Measurements from ENCODE around the gene BLZF1. TPM values are rescaled to one million over a fixed set of nuclear protein-coding genes. Genes with fewer than 3 reads are reported as not detected.
A peak's percentile ranks its signal among the peaks of the same experiment; 100 is the strongest.

BLZF1 gene
- total RNA-seq, 1 donor from 2014 or later = 22.1 TPM

GRCh38 chr1:169368406-169368769 lies 393 bp downstream of the BLZF1 start:
- Histone ChIP-seq H3K4me1 (peaks cover 18% of the 10 kb centered on the region), H3K9me3 (no peaks in the 10 kb centered on the region), H3K27me3 (no peaks in the 10 kb centered on the region), H3K36me3 (peaks cover 0 to 6% of the 10 kb centered on the region in 2 donors), H3K27ac (peak overlapping the region; percentile 77), H3K4me3 (peak overlapping the region; percentile 80 to 88)
- DNase-seq (ENCODE audit: extremely low spot score in 2 of 2) = no peak
- no peak for TF ChIP-seq POLR2A (IDR thresholded peaks at IDR 0.05)
- no peak for TF ChIP-seq POLR2AphosphoS5 (IDR thresholded peaks at IDR 0.05; ENCODE audit: insufficient read depth in 1 of 2, low read depth in 1 of 2)
- TF ChIP-seq CTCF (IDR thresholded peaks at IDR 0.05) = no peak
- intact Hi-C loops (cut with DNase I) = no loop called here

- Histone ChIP-seq H3K9me3 (no peaks in the 10 kb centered on the region), H3K27ac (no peak overlapping the region), H3K4me3 (no peak overlapping the region), H3K36me3 (peaks cover 0 to 10% of the 10 kb centered on the region in 2 donors), H3K27me3 (no peaks in the 10 kb centered on the region), H3K4me1 (peaks cover 18% of the 10 kb centered on the region)
- TF ChIP-seq POLR2AphosphoS5 (IDR thresholded peaks at IDR 0.05; ENCODE audit: insufficient read depth in 1 of 2, low read depth in 1 of 2) (no peak), CTCF (IDR thresholded peaks at IDR 0.05) (no peak), POLR2A (IDR thresholded peaks at IDR 0.05) (no peak)
- DNase-seq (ENCODE audit: extremely low spot score in 2 of 2) = no peak
- intact Hi-C loops (cut with DNase I) = loop anchor here (10.0 kb wide), 1 partner anchor 1767 kb away; no protein-coding TSS in a partner anchor
These were observed 3.4 kb downstream of the BLZF1 start for GRCh38 chr1:169371404-169371803.

GRCh38 chr1:169381162-169381561 lies 13.2 kb downstream of the BLZF1 start:
- intact Hi-C loops (cut with DNase I) = no loop called here
- Histone ChIP-seq H3K9me3 (no peaks in the 10 kb centered on the region), H3K4me3 (no peak overlapping the region), H3K36me3 (peaks cover 0 to 62% of the 10 kb centered on the region in 2 donors), H3K27ac (no peak overlapping the region), H3K4me1 (no peaks in the 10 kb centered on the region), H3K27me3 (no peaks in the 10 kb centered on the region)
- TF ChIP-seq CTCF (IDR thresholded peaks at IDR 0.05) (no peak), POLR2AphosphoS5 (IDR thresholded peaks at IDR 0.05; ENCODE audit: insufficient read depth in 1 of 2, low read depth in 1 of 2) (no peak), POLR2A (IDR thresholded peaks at IDR 0.05) (no peak)
- no peak for DNase-seq (ENCODE audit: extremely low spot score in 2 of 2)

DNA sequence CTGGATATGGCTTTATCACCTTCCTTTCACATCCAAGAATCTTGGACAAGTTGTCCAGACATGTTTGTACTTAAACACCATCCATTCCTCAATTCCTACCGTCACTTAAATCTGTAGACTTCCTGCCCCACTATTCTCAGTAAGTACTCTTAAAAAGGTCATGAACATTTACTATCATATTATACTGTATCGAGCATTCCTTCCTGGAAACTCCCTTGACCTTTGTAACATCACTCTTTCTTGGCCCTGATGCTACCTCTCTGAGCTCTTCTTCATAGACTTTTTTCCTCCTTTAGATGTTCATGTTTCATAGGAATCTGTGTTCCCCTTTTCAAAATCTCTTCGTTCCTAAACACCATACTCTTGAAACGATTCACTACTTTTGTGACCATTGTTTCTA lies 15.5 kb downstream of the BLZF1 start:
- no peak for DNase-seq (ENCODE audit: extremely low spot score in 2 of 2)
- peaks cover 0 to 66% of the 10 kb centered on the region in 2 donors for H3K36me3 ChIP-seq
- intact Hi-C loops (cut with DNase I) = no loop called here
- no peak overlapping the region for H3K4me3 ChIP-seq
- no peaks in the 10 kb centered on the region for H3K9me3 ChIP-seq
- no peak overlapping the region for H3K27ac ChIP-seq
- no peaks in the 10 kb centered on the region for H3K4me1 ChIP-seq
- H3K27me3 ChIP-seq = no peaks in the 10 kb centered on the region
- TF ChIP-seq POLR2A (IDR thresholded peaks at IDR 0.05) (no peak), POLR2AphosphoS5 (IDR thresholded peaks at IDR 0.05; ENCODE audit: insufficient read depth in 1 of 2, low read depth in 1 of 2) (no peak), CTCF (IDR thresholded peaks at IDR 0.05) (no peak)

DNA sequence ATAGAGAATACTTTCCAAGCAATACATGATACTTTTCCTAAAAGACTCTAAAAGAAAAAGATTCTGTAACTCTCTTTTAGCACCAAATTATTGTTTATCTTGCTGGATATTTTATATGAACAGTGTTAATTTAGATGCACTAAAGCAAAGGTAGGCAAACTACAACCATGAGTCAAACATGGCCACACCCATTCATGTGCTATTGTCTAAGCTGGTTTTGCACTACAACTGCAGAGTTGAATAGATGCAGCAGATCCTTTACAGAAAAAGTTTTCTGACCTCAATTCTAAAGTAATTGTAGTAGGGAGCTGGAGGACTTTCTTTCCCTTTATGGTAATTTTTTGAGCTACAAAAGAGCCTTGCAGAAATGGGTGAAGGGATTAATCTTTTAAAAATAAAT lies 19.4 kb downstream of the BLZF1 start:
- no peak overlapping the region for H3K27ac ChIP-seq
- H3K4me3 ChIP-seq = no peak overlapping the region
- TF ChIP-seq POLR2AphosphoS5 (IDR thresholded peaks at IDR 0.05; ENCODE audit: insufficient read depth in 1 of 2, low read depth in 1 of 2) = no peak
- no peak for TF ChIP-seq CTCF (IDR thresholded peaks at IDR 0.05)
- no peak for TF ChIP-seq POLR2A (IDR thresholded peaks at IDR 0.05)
- peaks cover 0 to 77% of the 10 kb centered on the region in 2 donors for H3K36me3 ChIP-seq
- intact Hi-C loops (cut with DNase I) = no loop called here
- no peaks in the 10 kb centered on the region for H3K9me3 ChIP-seq
- no peak for DNase-seq (ENCODE audit: extremely low spot score in 2 of 2)
- no peaks in the 10 kb centered on the region for H3K27me3 ChIP-seq
- no peaks in the 10 kb centered on the region for H3K4me1 ChIP-seq
